Ascending aorta (tissue), 2 donors: ENCODE results near the gene NEMP1. TPM values are rescaled to one million over a fixed set of nuclear protein-coding genes. Genes with fewer than 3 reads are reported as not detected.

ENCODE experiments used
- DNase-seq, 2 donors: peaks; one replicate each; pipeline ENCODE4 v3.0.0-alpha.2; 2019; ENCODE audit warnings: low spot score in 2 of 2
- H3K27ac ChIP-seq, 2 donors: fragments of 200-600 bp; sonication (generic); one replicate each; pipeline ENCODE4 v1.5.1; 2016 to 2017; ENCODE audit warnings: mild to moderate bottlenecking in 1 of 2
- H3K27me3 ChIP-seq: fragments of 200-600 bp; sonication (generic); one replicate; pipeline ENCODE4 v1.5.1; 2017
- H3K36me3 ChIP-seq, 2 donors: fragments of 200-600 bp; sonication (generic); one replicate each; pipeline ENCODE4 v1.5.1; 2016
- H3K4me1 ChIP-seq, 2 donors: fragments of 200-600 bp; sonication (generic); one replicate each; pipeline ENCODE4 v1.5.1; 2016 to 2017; ENCODE audit warnings: mild to moderate bottlenecking in 1 of 2
- H3K4me3 ChIP-seq, 2 donors: fragments of 200-600 bp; sonication (generic); one replicate each; pipeline ENCODE4 v1.5.1; 2016 to 2017; ENCODE audit warnings: mild to moderate bottlenecking in 1 of 2
- H3K9me3 ChIP-seq, 2 donors: fragments of 200-600 bp; sonication (generic); one replicate each; pipeline ENCODE4 v1.5.1; 2016
- intact Hi-C: fragments of 100-400 bp; cut with DNase I; formaldehyde crosslinking; loops from one replicate; pipeline ENCODE4 v1.15.1; 2023
- total RNA-seq: library from RNA; depleted of rRNA; stranded (reverse); fragments of >200 nt; gene quantifications from one replicate; pipeline ENCODE4 v1.1.0, GENCODE V29; 2016
- TF ChIP-seq, protein P1 (sequence below), 3 experiments: fragments of 200-600 bp in 2 of 3; fragments of 450-650 bp in 1 of 3; sonication (generic) in 2 of 3; IDR thresholded peaks; one replicate each; pipeline ENCODE4 v1.5.1; 2016 to 2019; ENCODE audit warnings: antibody characterized with exemption in 3 of 3, mild to moderate bottlenecking in 1 of 3, moderate library complexity in 1 of 3

The NEMP1 gene
- total RNA-seq, 1 donor from 2014 or later: 7.7 TPM

DNA sequence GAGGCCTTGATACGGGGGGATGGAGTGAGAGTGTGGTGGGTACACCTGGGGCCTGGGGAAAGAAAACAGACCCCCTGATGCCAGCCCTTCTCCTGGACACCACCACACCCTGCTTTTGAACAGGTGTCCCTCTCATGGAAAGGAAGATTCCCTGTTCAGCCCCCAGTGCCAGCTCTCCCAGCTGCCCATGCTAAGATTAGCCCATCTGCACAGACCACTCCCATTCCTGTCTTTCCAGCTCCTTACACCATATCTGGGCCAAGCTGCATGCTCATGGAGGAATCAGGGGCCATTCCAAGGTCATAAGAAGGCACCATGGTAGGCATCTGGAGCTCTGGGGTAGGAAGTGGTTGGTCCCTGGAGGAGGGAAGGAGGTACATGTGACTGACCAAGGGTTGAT lies 20.0 kb upstream of the NEMP1 start:
- no peak for DNase-seq
- Histone ChIP-seq H3K4me1 (peaks cover 6 to 8% of the 10 kb centered on the region in 2 donors), H3K36me3 (peaks cover 57 to 85% of the 10 kb centered on the region in 2 donors), H3K27ac (no peak overlapping the region), H3K27me3 (no peaks in the 10 kb centered on the region), H3K4me3 (no peak overlapping the region), H3K9me3 (no peaks in the 10 kb centered on the region)
- intact Hi-C loops: no loop called here
- TF ChIP-seq, protein P1, sequence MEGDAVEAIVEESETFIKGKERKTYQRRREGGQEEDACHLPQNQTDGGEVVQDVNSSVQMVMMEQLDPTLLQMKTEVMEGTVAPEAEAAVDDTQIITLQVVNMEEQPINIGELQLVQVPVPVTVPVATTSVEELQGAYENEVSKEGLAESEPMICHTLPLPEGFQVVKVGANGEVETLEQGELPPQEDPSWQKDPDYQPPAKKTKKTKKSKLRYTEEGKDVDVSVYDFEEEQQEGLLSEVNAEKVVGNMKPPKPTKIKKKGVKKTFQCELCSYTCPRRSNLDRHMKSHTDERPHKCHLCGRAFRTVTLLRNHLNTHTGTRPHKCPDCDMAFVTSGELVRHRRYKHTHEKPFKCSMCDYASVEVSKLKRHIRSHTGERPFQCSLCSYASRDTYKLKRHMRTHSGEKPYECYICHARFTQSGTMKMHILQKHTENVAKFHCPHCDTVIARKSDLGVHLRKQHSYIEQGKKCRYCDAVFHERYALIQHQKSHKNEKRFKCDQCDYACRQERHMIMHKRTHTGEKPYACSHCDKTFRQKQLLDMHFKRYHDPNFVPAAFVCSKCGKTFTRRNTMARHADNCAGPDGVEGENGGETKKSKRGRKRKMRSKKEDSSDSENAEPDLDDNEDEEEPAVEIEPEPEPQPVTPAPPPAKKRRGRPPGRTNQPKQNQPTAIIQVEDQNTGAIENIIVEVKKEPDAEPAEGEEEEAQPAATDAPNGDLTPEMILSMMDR (IDR thresholded peaks at IDR 0.05): no peak

DNA sequence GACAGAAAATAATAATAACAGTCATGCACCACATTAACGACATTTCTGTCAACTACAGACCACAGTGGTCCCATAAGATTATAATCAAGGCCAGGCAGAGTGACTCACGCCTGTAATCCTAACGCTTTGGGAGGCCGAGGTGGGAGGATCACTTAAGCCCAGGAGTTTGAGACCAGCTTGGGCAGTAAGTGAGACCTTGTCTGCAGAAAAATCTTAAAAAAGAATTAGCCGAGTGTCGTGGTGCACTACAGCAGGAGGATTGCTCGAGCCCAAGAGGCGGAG lies 18.9 kb upstream of the NEMP1 start:
- intact Hi-C loops: no loop called here
- TF ChIP-seq, protein P1 (IDR thresholded peaks at IDR 0.05): no peak

DNA sequence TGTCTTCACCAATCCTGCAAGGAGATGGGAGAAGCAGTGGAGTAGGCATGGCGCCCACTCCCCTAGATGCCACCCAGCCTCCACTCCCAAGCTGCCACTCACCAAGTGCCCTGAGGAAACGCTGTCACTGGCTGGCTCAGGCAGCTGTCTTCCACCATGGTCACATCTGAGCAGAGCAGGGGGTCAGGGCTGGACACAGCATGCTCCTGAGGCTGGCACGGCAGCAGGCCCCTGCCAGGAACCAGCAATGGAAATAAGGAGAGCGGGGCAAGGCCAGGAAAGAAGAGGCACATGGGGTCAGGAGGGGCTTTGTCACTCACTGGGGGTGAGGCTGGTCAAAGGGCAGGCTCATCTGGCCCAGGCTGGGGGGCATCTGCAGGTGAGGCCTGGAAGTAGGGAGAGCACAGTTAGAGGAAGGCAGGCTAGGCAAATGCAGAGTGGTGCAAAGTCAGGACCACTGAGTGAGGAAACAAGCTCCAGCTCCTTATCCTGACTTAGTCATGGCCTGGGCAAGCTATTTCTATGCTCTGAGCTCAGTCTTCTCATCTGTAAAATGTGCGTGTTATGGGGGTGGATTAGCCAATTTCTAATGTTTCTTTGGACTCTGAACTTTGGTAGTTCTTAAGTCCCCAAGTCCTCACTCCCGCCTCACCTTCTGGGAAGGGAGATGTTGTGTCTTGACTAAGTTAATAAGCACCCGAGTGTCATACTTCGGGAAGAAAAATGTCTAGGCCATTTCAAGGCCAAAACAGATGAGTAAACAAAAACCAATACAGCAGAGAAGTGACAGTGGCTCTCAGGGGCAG lies 18.4 kb upstream of the NEMP1 start:
- Histone ChIP-seq H3K9me3 (no peaks in the 10 kb centered on the region), H3K27ac (peak overlapping the region in 1 of 2 donors; percentile 26), H3K36me3 (peaks cover 64 to 89% of the 10 kb centered on the region in 2 donors), H3K4me1 (peaks cover 10 to 24% of the 10 kb centered on the region in 2 donors), H3K4me3 (no peak overlapping the region), H3K27me3 (no peaks in the 10 kb centered on the region)
- TF ChIP-seq, protein P1 (IDR thresholded peaks at IDR 0.05): no peak
- DNase-seq: no peak
- intact Hi-C loops: no loop called here

More for the DNA sequence above, 18.9 kb upstream of the NEMP1 start:
- Histone ChIP-seq H3K9me3 (no peaks in the 10 kb centered on the region), H3K27me3 (no peaks in the 10 kb centered on the region), H3K27ac (no peak overlapping the region), H3K4me1 (peaks cover 10 to 19% of the 10 kb centered on the region in 2 donors), H3K36me3 (peaks cover 58 to 89% of the 10 kb centered on the region in 2 donors), H3K4me3 (no peak overlapping the region)
- no peak for DNase-seq

DNA sequence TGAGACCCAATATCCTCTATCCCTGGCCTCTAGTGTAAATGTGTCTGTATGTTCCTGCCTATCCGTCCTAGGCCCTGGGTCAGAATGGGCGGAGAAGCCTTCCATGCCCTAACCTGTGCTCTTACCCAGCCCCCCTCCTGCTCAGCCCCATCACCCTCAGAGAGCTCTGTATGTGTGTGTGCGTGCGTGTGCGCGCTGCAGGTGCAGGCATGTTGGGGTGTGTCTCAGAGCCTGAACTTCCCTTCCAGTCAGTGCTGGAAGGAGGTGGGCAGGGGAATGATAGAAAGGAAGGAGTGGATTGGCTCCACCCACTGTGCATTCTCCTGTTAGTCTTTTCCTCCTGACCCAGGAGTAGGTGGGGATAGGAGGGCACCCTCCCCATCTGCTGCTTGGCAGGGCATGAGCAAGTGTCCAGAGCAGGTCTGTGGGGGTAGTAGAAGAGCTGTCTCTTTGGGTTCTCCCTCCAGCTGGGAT lies 17.5 kb upstream of the NEMP1 start:
- Histone ChIP-seq H3K4me3 (no peak overlapping the region), H3K36me3 (peaks cover 72 to 89% of the 10 kb centered on the region in 2 donors), H3K4me1 (peaks cover 16 to 32% of the 10 kb centered on the region in 2 donors), H3K27me3 (no peaks in the 10 kb centered on the region), H3K9me3 (no peaks in the 10 kb centered on the region), H3K27ac (peak overlapping the region in 1 of 2 donors; percentile 26)
- TF ChIP-seq, protein P1 (IDR thresholded peaks at IDR 0.05): no peak
- intact Hi-C loops: no loop called here
- no peak for DNase-seq

DNA sequence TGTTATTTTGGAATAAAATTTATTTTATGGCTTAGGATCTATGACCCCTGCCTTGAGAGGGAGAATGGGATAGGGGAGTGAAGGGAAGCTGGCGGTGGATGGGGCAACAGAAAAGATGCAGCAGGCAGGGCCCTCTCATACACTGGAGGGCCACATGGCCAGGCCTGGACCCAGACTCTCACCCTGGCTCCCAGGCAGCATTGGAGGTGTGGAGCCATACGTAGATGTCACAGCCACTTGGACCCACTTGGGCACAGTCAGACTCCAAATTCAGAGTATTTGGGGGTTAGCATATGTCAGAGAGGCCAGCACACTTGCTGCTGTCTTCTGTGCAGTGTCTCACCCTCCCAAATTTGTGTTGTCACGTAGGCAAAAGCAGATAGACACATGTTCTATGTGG lies 16.8 kb upstream of the NEMP1 start:
- H3K36me3 ChIP-seq: peaks cover 72 to 86% of the 10 kb centered on the region in 2 donors
- H3K4me3 ChIP-seq: no peak overlapping the region
- no peaks in the 10 kb centered on the region for H3K9me3 ChIP-seq
- intact Hi-C loops: no loop called here
- H3K27ac ChIP-seq: peak overlapping the region; percentile 83 to 87
- H3K4me1 ChIP-seq: peaks cover 23 to 39% of the 10 kb centered on the region in 2 donors
- no peak for DNase-seq
- no peaks in the 10 kb centered on the region for H3K27me3 ChIP-seq
- TF ChIP-seq, protein P1 (IDR thresholded peaks at IDR 0.05): no peak
